ENCODE results near the gene LRIG1. TPM values are rescaled to one million over a fixed set of nuclear protein-coding genes. Genes with fewer than 3 reads are reported as not detected.

The LRIG1 gene
- total RNA-seq, 6 donors from 2014 or later, result 45.2 to 119 (median 81.9) TPM

DNA sequence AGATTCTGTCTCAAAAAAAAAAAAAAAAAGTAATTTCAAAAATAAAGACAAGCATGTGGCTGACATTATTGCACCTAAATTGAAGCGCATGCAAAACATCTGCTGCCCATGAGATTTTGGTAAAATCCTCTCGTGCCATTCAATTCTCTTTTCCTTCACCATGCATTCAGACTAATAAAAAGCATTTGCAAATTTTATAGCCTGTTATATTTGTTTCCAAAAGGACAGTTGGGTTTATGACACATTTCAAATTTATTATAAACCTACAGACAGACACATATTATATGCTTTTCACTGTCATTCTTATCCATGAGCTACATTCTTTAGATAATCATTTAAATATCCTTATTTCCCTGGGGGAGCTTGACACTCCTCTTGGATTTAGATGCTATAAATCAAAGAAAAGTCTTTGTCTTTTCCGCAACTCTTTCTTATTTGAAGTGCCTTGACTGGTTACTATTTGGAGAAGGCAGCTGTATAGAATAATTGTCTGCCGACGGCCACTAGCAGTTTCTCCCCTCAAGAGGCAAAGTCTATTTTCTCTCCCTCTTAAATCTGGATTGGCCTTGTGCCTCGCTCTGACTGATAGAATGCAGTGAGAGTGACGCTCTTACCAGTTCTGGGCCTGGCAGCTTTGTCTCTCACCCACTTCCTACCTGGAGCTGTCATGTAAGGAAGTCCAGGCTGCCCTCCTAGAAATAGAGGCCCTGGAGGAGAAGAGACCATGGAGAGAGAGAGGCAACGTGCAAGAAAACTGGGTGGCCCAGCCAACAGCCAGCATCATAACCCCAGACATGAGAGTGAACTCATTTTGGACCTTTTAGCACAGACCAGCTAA, 6.8 kb upstream of the LRIG1 start:
- no peak for TF ChIP-seq EP300 (IDR thresholded peaks at IDR 0.05)
- TF ChIP-seq POLR2AphosphoS5 (IDR thresholded peaks at IDR 0.05), result no peak
- TF ChIP-seq POLR2A (IDR thresholded peaks at IDR 0.05), result no peak
- TF ChIP-seq, protein P1, sequence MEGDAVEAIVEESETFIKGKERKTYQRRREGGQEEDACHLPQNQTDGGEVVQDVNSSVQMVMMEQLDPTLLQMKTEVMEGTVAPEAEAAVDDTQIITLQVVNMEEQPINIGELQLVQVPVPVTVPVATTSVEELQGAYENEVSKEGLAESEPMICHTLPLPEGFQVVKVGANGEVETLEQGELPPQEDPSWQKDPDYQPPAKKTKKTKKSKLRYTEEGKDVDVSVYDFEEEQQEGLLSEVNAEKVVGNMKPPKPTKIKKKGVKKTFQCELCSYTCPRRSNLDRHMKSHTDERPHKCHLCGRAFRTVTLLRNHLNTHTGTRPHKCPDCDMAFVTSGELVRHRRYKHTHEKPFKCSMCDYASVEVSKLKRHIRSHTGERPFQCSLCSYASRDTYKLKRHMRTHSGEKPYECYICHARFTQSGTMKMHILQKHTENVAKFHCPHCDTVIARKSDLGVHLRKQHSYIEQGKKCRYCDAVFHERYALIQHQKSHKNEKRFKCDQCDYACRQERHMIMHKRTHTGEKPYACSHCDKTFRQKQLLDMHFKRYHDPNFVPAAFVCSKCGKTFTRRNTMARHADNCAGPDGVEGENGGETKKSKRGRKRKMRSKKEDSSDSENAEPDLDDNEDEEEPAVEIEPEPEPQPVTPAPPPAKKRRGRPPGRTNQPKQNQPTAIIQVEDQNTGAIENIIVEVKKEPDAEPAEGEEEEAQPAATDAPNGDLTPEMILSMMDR (IDR thresholded peaks at IDR 0.05), result no peak
- H3K4me3 ChIP-seq, result no peak overlapping the region
- H3K27me3 ChIP-seq, result no peaks in the 10 kb centered on the region
- H3K9me3 ChIP-seq, result no peaks in the 10 kb centered on the region
- no peaks in the 10 kb centered on the region for H3K4me1 ChIP-seq
- DNase-seq (no peak), ATAC-seq (ENCODE audit: low FRiP score in 2 of 2) (no peak)
- H3K36me3 ChIP-seq, result no peaks in the 10 kb centered on the region
- no peak overlapping the region for H3K27ac ChIP-seq
- WGBS, 2 donors, result 83% methylated on average over 8 of the region's 8 CpGs

DNA sequence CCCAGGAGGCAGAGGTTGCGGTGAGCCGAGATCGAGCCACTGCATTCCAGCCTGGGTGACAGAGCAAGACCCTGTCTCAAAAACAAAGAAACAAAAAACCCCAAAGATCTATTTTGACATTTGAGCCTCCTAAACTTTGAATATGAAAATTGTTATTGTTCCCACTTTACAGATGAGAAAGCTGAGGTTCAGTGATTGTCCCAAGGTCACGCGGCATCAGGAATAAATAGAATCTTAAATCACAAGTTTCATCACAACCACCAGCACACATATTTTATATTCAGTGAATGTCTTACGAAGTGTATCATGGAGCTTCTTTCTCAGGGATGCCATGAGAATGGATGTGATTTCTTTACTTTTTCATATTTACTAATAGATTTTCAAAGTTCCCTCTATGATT, 5.3 kb upstream of the LRIG1 start:
- ATAC-seq (ENCODE audit: low FRiP score in 2 of 2) (no peak), DNase-seq (no peak)
- Histone ChIP-seq H3K4me3 (no peak overlapping the region), H3K4me1 (peaks cover 0 to 7% (median 5%) of the 10 kb centered on the region in 4 donors), H3K9me3 (no peaks in the 10 kb centered on the region), H3K27me3 (no peaks in the 10 kb centered on the region), H3K27ac (no peak overlapping the region), H3K36me3 (no peaks in the 10 kb centered on the region)
- TF ChIP-seq POLR2A (IDR thresholded peaks at IDR 0.05), result no peak
- 94 to 96% methylated on average over 6 of the region's 6 CpGs for WGBS, 2 donors

DNA sequence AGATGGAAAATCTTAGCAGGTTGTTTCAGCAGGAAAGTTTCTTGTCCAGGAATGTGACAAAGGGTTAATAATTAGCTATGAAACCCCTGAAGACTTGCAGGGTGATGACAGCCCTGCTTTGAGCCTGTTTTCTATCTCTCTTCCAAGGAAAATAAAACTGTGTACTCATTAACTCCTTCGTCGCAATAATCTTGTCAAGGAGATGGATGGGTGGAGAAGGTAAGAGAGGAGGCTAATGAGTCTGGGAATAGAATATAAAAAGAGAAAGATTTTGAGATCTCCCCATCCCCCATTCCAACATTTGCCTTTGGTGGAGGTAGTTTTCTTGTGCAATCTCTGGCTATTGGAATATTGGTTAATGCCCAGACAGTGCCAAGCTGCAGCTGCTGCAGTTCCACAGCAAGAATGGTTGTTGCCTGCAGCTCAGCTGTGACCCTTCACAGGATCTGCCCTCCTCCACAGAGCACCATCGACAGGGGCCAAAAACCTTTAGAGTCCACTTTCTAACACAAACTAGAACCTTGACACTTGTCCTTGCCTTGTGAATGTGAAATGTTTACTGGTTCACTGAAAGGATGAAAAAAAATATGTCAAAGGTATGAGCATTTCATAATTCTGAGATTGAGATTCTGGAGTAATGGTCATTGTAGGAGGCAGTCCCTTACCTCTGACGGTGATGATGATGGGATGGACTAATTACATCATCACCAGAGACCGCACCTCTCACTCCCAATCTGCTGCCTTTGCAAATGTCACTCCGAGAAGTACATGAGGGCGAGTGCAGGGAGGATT, 4.2 kb upstream of the LRIG1 start:
- H3K27ac ChIP-seq, result no peak overlapping the region
- WGBS, 2 donors, result 67 to 72% methylated on average over 7 of the region's 7 CpGs
- H3K4me1 ChIP-seq, result peaks cover 0 to 7% (median 5%) of the 10 kb centered on the region in 4 donors
- H3K27me3 ChIP-seq, result no peaks in the 10 kb centered on the region
- no peak overlapping the region for H3K4me3 ChIP-seq
- H3K36me3 ChIP-seq, result no peaks in the 10 kb centered on the region
- no peaks in the 10 kb centered on the region for H3K9me3 ChIP-seq
- no peak for TF ChIP-seq POLR2A (IDR thresholded peaks at IDR 0.05)
- no peak for DNase-seq
- no peak for ATAC-seq (ENCODE audit: low FRiP score in 2 of 2)

DNA sequence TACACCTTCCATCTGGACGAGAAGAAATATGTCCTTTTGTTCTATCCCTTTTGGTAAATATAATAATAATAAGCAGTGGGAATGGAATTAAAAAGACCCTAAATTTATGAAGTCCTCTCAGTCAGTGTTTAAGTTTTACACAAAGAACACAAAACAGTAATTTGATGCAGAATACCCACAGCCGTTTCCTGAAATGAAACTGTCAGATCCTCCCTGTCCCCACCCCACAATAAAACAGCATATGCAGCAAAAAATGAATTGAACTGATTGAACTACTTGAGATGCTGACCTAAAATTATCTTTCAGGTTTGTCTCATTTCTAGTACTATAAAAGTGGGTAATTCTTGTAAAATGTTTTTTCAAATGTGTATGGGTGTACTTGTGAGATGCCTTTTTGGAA, 2.2 kb upstream of the LRIG1 start:
- no peak for DNase-seq
- peaks cover 10 to 20% (median 15%) of the 10 kb centered on the region in 4 donors for H3K4me1 ChIP-seq
- no peak overlapping the region for H3K27ac ChIP-seq
- no peak for TF ChIP-seq EP300 (IDR thresholded peaks at IDR 0.05)
- TF ChIP-seq POLR2A (IDR thresholded peaks at IDR 0.05), result no peak
- TF ChIP-seq POLR2AphosphoS5 (IDR thresholded peaks at IDR 0.05), result no peak
- TF ChIP-seq, protein P1 (IDR thresholded peaks at IDR 0.05), result no peak
- WGBS, 2 donors, result 71% methylated on average over 2 of the region's 2 CpGs
- no peaks in the 10 kb centered on the region for H3K9me3 ChIP-seq
- no peaks in the 10 kb centered on the region for H3K27me3 ChIP-seq
- H3K36me3 ChIP-seq, result no peaks in the 10 kb centered on the region
- no peak for ATAC-seq (ENCODE audit: low FRiP score in 2 of 2)
- no peak overlapping the region for H3K4me3 ChIP-seq

DNA sequence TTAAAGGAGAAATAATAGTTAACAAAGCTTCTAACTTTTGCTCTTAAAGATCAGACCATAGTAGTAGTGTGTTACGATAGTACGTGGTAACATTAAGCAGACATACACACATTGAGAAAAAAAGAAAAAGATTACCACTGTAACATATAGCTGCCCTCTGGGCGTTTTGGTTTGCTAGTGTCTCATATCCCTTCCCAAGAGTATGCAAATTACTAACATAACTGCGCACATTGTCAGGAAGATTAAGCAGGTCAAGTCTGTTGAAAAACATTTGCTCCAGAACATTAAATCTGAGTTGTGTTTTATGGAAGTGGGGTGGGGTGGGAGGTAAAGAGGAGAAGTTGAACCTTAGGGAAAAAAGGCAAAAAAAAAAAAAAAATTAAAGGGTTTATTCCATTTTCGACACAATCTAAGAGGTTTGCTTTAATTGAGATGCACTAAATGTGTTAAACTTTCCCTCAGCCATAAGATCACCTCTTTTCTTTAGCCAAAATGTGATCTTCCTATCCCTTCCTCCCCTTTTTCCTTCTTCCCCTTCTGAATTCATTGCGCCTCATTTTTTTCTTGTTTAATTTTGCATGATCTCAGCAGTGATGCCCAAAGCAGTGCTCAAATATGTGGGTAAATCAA, 1.5 kb upstream of the LRIG1 start:
- TF ChIP-seq POLR2AphosphoS5 (IDR thresholded peaks at IDR 0.05) (no peak), POLR2A (IDR thresholded peaks at IDR 0.05) (no peak), EP300 (IDR thresholded peaks at IDR 0.05) (no peak)
- TF ChIP-seq, protein P1 (IDR thresholded peaks at IDR 0.05), result no peak
- WGBS, 2 donors, result 81 to 83% methylated on average over 6 of the region's 6 CpGs

More for the DNA sequence above, 1.5 kb upstream of the LRIG1 start:
- no peak overlapping the region for H3K4me3 ChIP-seq
- no peak for ATAC-seq (ENCODE audit: low FRiP score in 2 of 2)
- no peak overlapping the region for H3K27ac ChIP-seq
- H3K4me1 ChIP-seq, result peaks cover 10 to 25% (median 17%) of the 10 kb centered on the region in 4 donors
- no peaks in the 10 kb centered on the region for H3K36me3 ChIP-seq
- DNase-seq, result no peak
- no peaks in the 10 kb centered on the region for H3K27me3 ChIP-seq
- no peaks in the 10 kb centered on the region for H3K9me3 ChIP-seq

Data from upper lobe of left lung (tissue), 6 donors.